Measurements from ENCODE around the gene ADIPOQ. TPM values are rescaled to one million over a fixed set of nuclear protein-coding genes. Genes with fewer than 3 reads are reported as not detected.
A peak's percentile ranks its signal among the peaks of the same experiment; 100 is the strongest.
"Not testable (repeated sequence)": the region's sequence is repeated elsewhere in the genome, so short reads cannot be mapped to it uniquely, and the experiment has no call there.

The ADIPOQ gene
- total RNA-seq, 2 donors from 2014 or later = 0.05 TPM; not detected in 1

DNA sequence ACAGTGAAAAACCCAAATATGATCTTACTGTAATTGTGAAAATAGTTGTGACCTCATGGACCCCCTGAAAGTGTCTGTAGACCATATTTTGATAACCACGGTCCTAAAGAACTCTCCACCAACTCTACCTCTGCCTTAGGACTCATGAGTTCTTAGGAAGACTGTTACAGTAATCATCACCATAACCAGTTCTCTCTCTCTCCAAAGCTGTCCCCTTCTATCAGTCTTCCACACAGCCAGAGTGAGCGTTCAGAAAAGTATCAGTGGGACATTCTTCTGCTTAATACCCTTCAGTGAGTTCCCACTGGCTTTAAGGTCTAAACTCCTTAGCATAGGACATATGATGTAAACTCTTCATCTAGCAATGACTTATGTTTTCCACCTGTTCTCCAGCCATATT is 60.2 kb downstream of the ADIPOQ start:
- H3K27ac Mint-ChIP-seq = peak overlapping the region; percentile 1
- H3K36me3 Mint-ChIP-seq (ENCODE audit: insufficient read depth in 2 of 2) = peaks cover 30 to 44% of the 10 kb centered on the region in 2 donors
- ATAC-seq (replicated peaks in 1 of 2) = no peak
- DNase-seq = no peak
- peaks cover 14 to 36% of the 10 kb centered on the region in 2 donors for H3K9me3 Mint-ChIP-seq
- no peaks in the 10 kb centered on the region for H3K27me3 Mint-ChIP-seq (ENCODE audit: low read depth)
- H3K4me1 Mint-ChIP-seq (ENCODE audit: low read depth) = peaks cover 36% of the 10 kb centered on the region
- H3K4me3 Mint-ChIP-seq = no peak overlapping the region

DNA sequence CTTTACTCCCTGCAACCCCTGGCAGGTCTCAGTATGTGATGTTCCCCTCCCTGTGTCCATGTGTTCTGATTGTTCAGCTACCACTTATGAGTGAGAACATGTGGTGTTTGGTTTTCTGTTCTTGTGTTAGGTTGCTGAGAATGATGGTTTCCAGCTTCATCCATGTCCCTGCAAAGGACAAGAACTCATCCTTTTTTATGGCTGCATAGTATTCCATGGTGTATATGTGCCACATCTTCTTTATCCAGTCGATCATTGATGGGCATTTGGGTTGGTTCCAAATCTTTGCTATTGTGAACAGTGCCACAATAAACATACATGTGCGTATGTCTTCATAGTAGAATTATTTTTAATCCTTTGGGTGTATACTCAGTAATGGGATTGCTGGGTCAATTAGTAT is 61.2 kb downstream of the ADIPOQ start:
- H3K27ac Mint-ChIP-seq; H3K27me3 Mint-ChIP-seq (ENCODE audit: low read depth); ATAC-seq (replicated peaks in 1 of 2); H3K4me3 Mint-ChIP-seq; DNase-seq: not testable (repeated sequence)
- Mint-ChIP-seq H3K4me1 (ENCODE audit: low read depth) (peaks cover 40% of the 10 kb centered on the region), H3K36me3 (ENCODE audit: insufficient read depth in 2 of 2) (peaks cover 38 to 54% of the 10 kb centered on the region in 2 donors), H3K9me3 (peaks cover 19 to 41% of the 10 kb centered on the region in 2 donors)

DNA sequence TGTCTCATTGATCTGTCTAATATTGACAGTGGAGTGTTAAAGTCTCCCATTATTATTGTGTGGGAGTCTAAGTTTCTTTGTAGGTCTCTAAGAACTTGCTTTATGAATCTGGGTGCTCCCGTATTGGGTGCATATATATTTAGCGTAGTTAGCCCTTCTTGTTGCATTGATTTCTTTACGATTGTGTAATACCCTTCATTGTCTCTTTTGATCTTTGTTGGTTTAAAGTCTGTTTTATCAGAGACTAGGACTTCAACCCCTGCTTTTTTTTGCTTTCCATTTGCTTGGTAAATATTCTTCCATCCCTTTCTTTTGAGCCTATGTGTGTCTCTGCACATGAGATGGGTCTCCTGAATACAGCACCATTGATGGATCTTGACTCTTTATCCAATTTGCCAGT is 64.6 kb downstream of the ADIPOQ start:
- H3K36me3 Mint-ChIP-seq (ENCODE audit: insufficient read depth in 2 of 2) = peaks cover 38 to 54% of the 10 kb centered on the region in 2 donors

More for the DNA sequence above, 64.6 kb downstream of the ADIPOQ start:
- not testable (repeated sequence) for DNase-seq; H3K4me3 Mint-ChIP-seq; ATAC-seq (replicated peaks in 1 of 2); H3K27me3 Mint-ChIP-seq (ENCODE audit: low read depth)
- peaks cover 16% of the 10 kb centered on the region for H3K4me1 Mint-ChIP-seq (ENCODE audit: low read depth)
- H3K27ac Mint-ChIP-seq = peak overlapping the region; percentile 14
- peaks cover 16 to 39% of the 10 kb centered on the region in 2 donors for H3K9me3 Mint-ChIP-seq

Other genes starting within 250 kb of the ADIPOQ start
- gene AHSG, start 229.7 kb upstream of the ADIPOQ start, total RNA-seq = under 1 TPM in 1 of 2 donors, not detected in 1; 0.14 TPM
- not detected for gene FETUB, start 202.3 kb upstream of the ADIPOQ start, total RNA-seq
- gene HRG, start 176.7 kb upstream of the ADIPOQ start, total RNA-seq = not detected
- gene KNG1, start 125.4 kb upstream of the ADIPOQ start, total RNA-seq = not detected
- gene EIF4A2, start 59.1 kb upstream of the ADIPOQ start, total RNA-seq = 100 to 1,000 TPM; 353 to 492 TPM
- gene RFC4, start 36.2 kb upstream of the ADIPOQ start, total RNA-seq = 100 to 1,000 TPM; 112 to 141 TPM
- gene ST6GAL1, start 87.8 kb downstream of the ADIPOQ start, total RNA-seq = 100 to 1,000 TPM in 1 of 2 donors, 10 to 100 TPM in 1; 98.1 to 104 TPM